Measurements from ENCODE around the gene PPFIBP1. TPM values are rescaled to one million over a fixed set of nuclear protein-coding genes. Genes with fewer than 3 reads are reported as not detected.

The PPFIBP1 gene
- total RNA-seq, 1 donor from 2014 or later, result 117 TPM

DNA sequence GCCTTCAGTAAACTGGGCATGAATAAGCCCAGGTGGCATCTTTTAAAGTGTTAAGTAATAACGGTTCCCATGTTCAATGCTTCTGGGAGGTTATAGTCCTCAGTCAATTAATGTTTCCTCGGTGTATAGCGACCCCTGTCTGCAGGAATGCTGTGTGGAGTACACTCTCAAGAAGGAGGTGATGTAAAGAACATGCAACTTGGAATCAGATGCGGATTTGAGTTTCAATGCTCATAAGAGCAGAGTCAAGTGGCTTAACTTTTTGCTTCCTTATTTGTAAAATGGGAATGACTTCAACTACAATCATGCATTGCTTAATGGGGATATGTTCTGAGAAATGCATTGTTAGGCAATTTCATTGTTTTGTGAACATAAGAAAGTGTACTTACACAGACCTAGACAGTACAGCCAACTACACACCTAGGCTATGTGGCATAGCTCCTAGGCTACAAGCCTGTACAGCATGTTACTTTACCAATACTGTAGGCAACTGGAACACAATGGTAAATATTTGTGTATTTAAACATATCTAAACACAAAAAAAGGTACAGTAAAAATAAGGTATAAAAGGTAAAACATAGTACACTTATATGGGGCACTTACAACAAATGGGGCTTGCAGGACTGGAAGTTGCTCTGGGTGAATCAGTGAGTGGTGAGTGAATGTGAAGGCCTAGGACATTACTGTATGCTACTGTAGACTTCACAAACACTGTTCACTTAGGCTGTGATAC, 179.9 kb downstream of the PPFIBP1 start:
- H3K4me3 ChIP-seq, result no peak overlapping the region
- no peaks in the 10 kb centered on the region for H3K36me3 ChIP-seq
- ATAC-seq, result peak; percentile 94 to 95
- DNase-seq, result peak; percentile 61
- intact Hi-C loops (cut with DNase I), result no loop called here
- H3K27me3 ChIP-seq (ENCODE audit: low read depth), result no peaks in the 10 kb centered on the region
- TF ChIP-seq, protein P1, sequence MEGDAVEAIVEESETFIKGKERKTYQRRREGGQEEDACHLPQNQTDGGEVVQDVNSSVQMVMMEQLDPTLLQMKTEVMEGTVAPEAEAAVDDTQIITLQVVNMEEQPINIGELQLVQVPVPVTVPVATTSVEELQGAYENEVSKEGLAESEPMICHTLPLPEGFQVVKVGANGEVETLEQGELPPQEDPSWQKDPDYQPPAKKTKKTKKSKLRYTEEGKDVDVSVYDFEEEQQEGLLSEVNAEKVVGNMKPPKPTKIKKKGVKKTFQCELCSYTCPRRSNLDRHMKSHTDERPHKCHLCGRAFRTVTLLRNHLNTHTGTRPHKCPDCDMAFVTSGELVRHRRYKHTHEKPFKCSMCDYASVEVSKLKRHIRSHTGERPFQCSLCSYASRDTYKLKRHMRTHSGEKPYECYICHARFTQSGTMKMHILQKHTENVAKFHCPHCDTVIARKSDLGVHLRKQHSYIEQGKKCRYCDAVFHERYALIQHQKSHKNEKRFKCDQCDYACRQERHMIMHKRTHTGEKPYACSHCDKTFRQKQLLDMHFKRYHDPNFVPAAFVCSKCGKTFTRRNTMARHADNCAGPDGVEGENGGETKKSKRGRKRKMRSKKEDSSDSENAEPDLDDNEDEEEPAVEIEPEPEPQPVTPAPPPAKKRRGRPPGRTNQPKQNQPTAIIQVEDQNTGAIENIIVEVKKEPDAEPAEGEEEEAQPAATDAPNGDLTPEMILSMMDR (IDR thresholded peaks at IDR 0.05), result peak; percentile 86
- H3K9me3 ChIP-seq, result no peaks in the 10 kb centered on the region
- no peak overlapping the region for H3K27ac ChIP-seq
- H3K4me1 ChIP-seq, result no peaks in the 10 kb centered on the region

DNA sequence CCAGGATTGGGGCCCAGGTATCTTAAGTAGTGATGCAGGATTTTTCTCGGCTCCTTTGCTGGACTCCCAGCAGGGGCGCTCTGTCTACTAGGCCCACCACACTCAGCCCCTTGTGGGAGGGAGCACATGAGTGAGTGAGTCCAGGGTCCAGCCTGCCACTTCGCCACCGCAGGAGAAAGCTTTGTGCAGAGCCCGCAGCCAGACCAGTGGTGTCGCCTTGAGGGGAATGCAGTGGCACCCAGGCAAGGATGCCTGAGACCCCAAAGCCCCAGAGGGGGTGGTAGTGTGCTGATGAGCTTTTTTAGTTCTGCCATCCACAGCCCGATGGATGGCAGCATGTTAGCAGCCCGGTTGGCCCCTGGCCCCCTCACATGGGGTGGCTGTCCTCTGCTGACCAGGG, 181.3 kb downstream of the PPFIBP1 start:
- intact Hi-C loops (cut with DNase I), result no loop called here
- H3K4me3 ChIP-seq, result no peak overlapping the region
- no peaks in the 10 kb centered on the region for H3K4me1 ChIP-seq
- no peak overlapping the region for H3K27ac ChIP-seq
- H3K9me3 ChIP-seq, result no peaks in the 10 kb centered on the region
- DNase-seq (no peak), ATAC-seq (no peak)
- TF ChIP-seq, protein P1 (IDR thresholded peaks at IDR 0.05), result no peak
- H3K36me3 ChIP-seq, result no peaks in the 10 kb centered on the region
- no peaks in the 10 kb centered on the region for H3K27me3 ChIP-seq (ENCODE audit: low read depth)

DNA sequence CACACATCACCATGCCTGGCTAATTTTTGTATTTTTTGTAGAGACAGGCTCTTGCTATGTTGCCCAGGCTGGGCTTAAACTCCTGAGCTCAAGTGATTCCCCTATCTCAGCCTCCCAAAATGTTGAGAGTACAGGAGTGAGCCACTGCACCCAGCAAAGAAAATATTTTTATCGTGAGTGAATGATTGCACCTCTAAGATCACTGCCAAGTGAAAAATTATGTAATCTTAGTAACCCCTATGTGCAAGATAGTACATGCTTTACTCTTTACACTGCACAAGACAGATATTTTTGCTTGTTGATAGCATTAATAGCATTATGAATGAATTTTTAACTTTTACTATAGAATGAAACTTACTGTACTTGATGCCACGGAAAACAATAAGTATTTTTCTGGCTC, 183.2 kb downstream of the PPFIBP1 start:
- Histone ChIP-seq H3K9me3 (no peaks in the 10 kb centered on the region), H3K27me3 (ENCODE audit: low read depth) (no peaks in the 10 kb centered on the region), H3K4me1 (peaks cover 10% of the 10 kb centered on the region), H3K4me3 (no peak overlapping the region), H3K36me3 (no peaks in the 10 kb centered on the region), H3K27ac (no peak overlapping the region)
- no peak for ATAC-seq
- intact Hi-C loops (cut with DNase I), result no loop called here
- no peak for DNase-seq
- TF ChIP-seq, protein P1 (IDR thresholded peaks at IDR 0.05), result no peak

DNA sequence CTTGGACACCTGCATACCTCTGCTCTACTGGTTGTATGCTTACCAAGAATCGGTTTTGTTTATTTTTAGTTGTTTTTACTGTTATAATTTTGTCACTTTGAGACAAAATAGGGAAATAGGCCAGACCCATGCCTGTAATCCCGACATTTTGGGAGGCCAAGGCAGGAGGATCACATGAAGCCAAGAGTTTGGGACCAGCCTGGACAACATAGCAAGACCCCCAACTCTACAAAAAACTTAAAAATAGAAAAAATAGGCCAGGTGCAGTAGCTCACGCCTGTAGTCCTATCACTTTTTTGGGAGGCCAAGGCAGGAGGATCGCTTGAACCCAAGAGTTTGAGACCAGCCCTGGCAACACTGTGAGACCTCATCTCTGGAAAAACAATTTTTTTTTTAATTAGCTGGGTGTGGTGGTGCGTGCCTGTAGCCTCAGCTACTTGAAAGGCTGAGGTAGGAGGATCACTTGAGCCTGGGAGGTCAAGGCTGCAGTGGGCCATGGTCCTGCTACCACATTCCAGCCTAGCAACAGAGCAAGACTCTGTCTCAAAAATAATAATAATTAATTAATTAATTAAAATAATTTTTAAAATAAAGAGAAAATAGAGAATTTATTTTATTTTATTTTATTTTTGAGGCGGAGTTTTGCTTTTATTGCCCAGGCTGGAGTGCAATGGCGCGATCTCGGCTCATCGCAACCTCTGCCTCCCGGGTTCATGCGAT, 185.4 kb downstream of the PPFIBP1 start:
- ATAC-seq (no peak), DNase-seq (no peak)
- Histone ChIP-seq H3K9me3 (no peaks in the 10 kb centered on the region), H3K27me3 (ENCODE audit: low read depth) (no peaks in the 10 kb centered on the region), H3K4me1 (peaks cover 23% of the 10 kb centered on the region), H3K4me3 (peak overlapping the region; percentile 80), H3K36me3 (no peaks in the 10 kb centered on the region), H3K27ac (peak overlapping the region; percentile 87)
- TF ChIP-seq, protein P1 (IDR thresholded peaks at IDR 0.05), result no peak
- intact Hi-C loops (cut with DNase I), result no loop called here

DNA sequence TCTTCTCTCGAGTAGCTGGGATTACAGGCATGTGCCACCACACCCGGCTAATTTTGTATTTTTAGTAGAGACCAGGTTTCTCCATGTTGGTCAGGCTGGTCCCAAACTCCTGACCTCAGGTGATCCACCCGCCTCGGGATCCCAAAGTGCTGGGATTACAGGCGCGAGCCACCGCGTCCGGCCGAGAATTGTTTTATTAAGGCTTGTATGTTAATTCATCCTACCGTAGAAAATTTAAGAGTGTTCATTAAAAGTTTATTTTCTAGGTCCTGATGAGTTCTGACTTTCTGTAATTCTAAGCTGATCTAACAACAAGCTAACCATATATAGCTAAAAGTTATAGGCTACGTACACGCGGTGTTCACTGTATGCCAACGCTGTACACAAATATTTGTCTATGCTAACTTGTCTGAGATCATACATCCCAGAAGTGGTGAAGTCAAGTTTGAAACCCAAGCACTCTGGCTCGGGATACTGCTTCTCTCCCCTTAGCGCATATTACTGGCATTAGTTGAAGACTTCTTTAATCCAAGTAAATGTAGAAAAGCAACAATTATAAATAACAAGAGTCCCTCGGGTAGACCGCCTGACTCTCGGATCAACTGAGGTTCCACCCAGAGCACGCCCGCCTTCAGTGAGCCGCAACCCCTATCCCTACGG, 186.1 kb downstream of the PPFIBP1 start:
- Histone ChIP-seq H3K9me3 (no peaks in the 10 kb centered on the region), H3K36me3 (peaks cover 4% of the 10 kb centered on the region), H3K4me1 (peaks cover 23% of the 10 kb centered on the region), H3K4me3 (peak overlapping the region; percentile 80), H3K27ac (peak overlapping the region; percentile 87), H3K27me3 (ENCODE audit: low read depth) (no peaks in the 10 kb centered on the region)
- ATAC-seq (peak; percentile 61 to 80), DNase-seq (no peak)
- TF ChIP-seq, protein P1 (IDR thresholded peaks at IDR 0.05), result no peak
- intact Hi-C loops (cut with DNase I), result no loop called here

Data from lower lobe of right lung (tissue), 2 donors.